ENCODE data around the gene CCL2.

The CCL2 gene

GRCh38 chr17:34241062-34241461, 14.0 kb upstream of the CCL2 start:
- no peak for DNase-seq (ENCODE audit: low read depth)

- no peak for DNase-seq (ENCODE audit: low read depth)
Observed at GRCh38 chr17:34242587-34243363, 12.3 kb upstream of the CCL2 start.

GRCh38 chr17:34243364-34244320, 11.4 kb upstream of the CCL2 start:
- DNase-seq (ENCODE audit: low read depth) = no peak

GRCh38 chr17:34245351-34245905, 9.7 kb upstream of the CCL2 start:
- DNase-seq (ENCODE audit: low read depth) = no peak

- DNase-seq (ENCODE audit: low read depth) = no peak
Observed at GRCh38 chr17:34246446-34246845, 8.6 kb upstream of the CCL2 start.

GRCh38 chr17:34246881-34247280, 8.2 kb upstream of the CCL2 start:
- DNase-seq (ENCODE audit: low read depth) = no peak

GRCh38 chr17:34248511-34249024, 6.5 kb upstream of the CCL2 start:
- no peak for DNase-seq (ENCODE audit: low read depth)

- DNase-seq (ENCODE audit: low read depth) = no peak
Observed at GRCh38 chr17:34249061-34249460, 6.0 kb upstream of the CCL2 start.

GRCh38 chr17:34249478-34249877, 5.6 kb upstream of the CCL2 start:
- DNase-seq (ENCODE audit: low read depth) = no peak

- DNase-seq (ENCODE audit: low read depth) = no peak
Observed at GRCh38 chr17:34251186-34251585, 3.9 kb upstream of the CCL2 start.

- no peak for DNase-seq (ENCODE audit: low read depth)
Observed at GRCh38 chr17:34252095-34252443, 3.0 kb upstream of the CCL2 start.

- DNase-seq (ENCODE audit: low read depth) = no peak
Observed at GRCh38 chr17:34252444-34253138, 2.5 kb upstream of the CCL2 start.

GRCh38 chr17:34253139-34253525, 2.0 kb upstream of the CCL2 start:
- no peak for DNase-seq (ENCODE audit: low read depth)

GRCh38 chr17:34254146-34254545, 939 bp upstream of the CCL2 start:
- DNase-seq (ENCODE audit: low read depth) = no peak

- DNase-seq (ENCODE audit: low read depth) = no peak
Observed at GRCh38 chr17:34255381-34255732, 272 bp downstream of the CCL2 start.

- DNase-seq (ENCODE audit: low read depth) = no peak
Observed at GRCh38 chr17:34255841-34256240, 756 bp downstream of the CCL2 start.

GRCh38 chr17:34257299-34257985, 2.4 kb downstream of the CCL2 start:
- DNase-seq (ENCODE audit: low read depth) = no peak

GRCh38 chr17:34257986-34258326, 2.9 kb downstream of the CCL2 start:
- no peak for DNase-seq (ENCODE audit: low read depth)

- no peak for DNase-seq (ENCODE audit: low read depth)
Observed at GRCh38 chr17:34259146-34259545, 4.1 kb downstream of the CCL2 start.

- DNase-seq (ENCODE audit: low read depth) = no peak
Observed at GRCh38 chr17:34260861-34261260, 5.8 kb downstream of the CCL2 start.

GRCh38 chr17:34261568-34262337, 6.7 kb downstream of the CCL2 start:
- no peak for DNase-seq (ENCODE audit: low read depth)
